ENCODE results near the gene TRIO.

Gene TRIO

DNA sequence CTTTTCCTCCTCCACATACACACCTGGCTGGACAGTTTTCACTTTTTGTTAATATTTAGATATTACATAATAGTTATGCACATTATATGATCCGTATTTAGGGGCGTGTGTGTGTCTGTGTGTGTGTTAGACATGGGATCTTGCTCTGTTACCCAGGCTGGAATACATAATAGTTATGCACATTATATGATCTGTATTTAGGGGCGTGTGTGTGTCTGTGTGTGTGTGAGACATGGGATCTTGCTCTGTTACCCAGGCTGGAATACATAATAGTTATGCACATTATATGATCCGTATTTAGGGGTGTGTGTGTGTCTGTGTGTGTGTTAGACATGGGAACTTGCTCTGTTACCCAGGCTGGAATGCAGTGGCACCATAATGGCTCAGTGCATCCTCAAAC lies 239.5 kb downstream of the TRIO start:
- Histone ChIP-seq H3K27me3 (ENCODE audit: control insufficient read depth, low read length) (no peaks in the 10 kb centered on the region), H3K4me2 (ENCODE audit: low read length) (no peak overlapping the region), H3K4me3 (ENCODE audit: low read length) (no peak overlapping the region), H3K4me1 (ENCODE audit: control insufficient read depth, low read length) (no peaks in the 10 kb centered on the region), H3K27ac (ENCODE audit: low read depth, low read length) (no peak overlapping the region), H3K79me2 (ENCODE audit: control insufficient read depth, low read length) (no peaks in the 10 kb centered on the region), H3K9me3 (ENCODE audit: control insufficient read depth, insufficient read depth, low read length) (no peaks in the 10 kb centered on the region), H3K9me2 (replicated peaks; ENCODE audit: control insufficient read depth, low read length) (no peaks in the 10 kb centered on the region), H4K20me1 (ENCODE audit: control insufficient read depth, insufficient read depth, low read depth, low read length) (no peaks in the 10 kb centered on the region), H3F3A (ENCODE audit: control insufficient read depth, insufficient read depth) (no peaks in the 10 kb centered on the region; the same call in 1 of the 2 replicates), H3K36me3 (ENCODE audit: control insufficient read depth, low read length) (peaks cover 25% of the 10 kb centered on the region)
- TF ChIP-seq CTCF (IDR thresholded peaks at IDR 0.05; ENCODE audit: low read depth, low read length, poor library complexity, severe bottlenecking): no peak
- TF ChIP-seq EZH2phosphoT487 (IDR thresholded peaks at IDR 0.05; ENCODE audit: borderline replicate concordance, low read length): no peak

DNA sequence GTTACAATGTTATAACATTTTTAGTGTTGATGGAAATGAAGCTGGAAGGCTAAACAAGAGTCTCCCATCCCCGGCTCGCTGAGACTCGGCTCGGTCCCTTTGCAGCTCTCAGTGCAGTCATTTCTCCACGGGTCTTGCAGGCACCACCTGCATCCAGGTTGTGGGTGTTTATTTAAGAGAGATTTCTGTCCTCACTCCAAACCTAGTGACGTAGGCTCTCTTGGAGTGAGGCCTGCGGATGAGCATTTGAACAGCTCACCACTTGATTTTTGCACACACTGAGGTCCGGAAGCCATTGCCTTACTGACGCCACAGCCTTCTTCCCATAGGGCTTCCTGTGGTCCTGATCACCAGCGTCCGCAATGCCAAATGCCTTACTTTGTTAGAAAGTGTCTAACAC lies 240.8 kb downstream of the TRIO start:
- Histone ChIP-seq H3K4me3 (ENCODE audit: low read length) (no peak overlapping the region), H3K9me3 (ENCODE audit: control insufficient read depth, insufficient read depth, low read length) (no peaks in the 10 kb centered on the region), H3K79me2 (ENCODE audit: control insufficient read depth, low read length) (no peaks in the 10 kb centered on the region), H3F3A (ENCODE audit: control insufficient read depth, insufficient read depth) (no peaks in the 10 kb centered on the region; the same call in 1 of the 2 replicates), H3K27me3 (ENCODE audit: control insufficient read depth, low read length) (no peaks in the 10 kb centered on the region), H3K36me3 (ENCODE audit: control insufficient read depth, low read length) (peaks cover 23% of the 10 kb centered on the region), H3K4me2 (ENCODE audit: low read length) (no peak overlapping the region), H3K9me2 (replicated peaks; ENCODE audit: control insufficient read depth, low read length) (no peaks in the 10 kb centered on the region), H3K4me1 (ENCODE audit: control insufficient read depth, low read length) (no peaks in the 10 kb centered on the region), H3K27ac (ENCODE audit: low read depth, low read length) (no peak overlapping the region), H4K20me1 (ENCODE audit: control insufficient read depth, insufficient read depth, low read depth, low read length) (no peaks in the 10 kb centered on the region)
- TF ChIP-seq CTCF (IDR thresholded peaks at IDR 0.05; ENCODE audit: low read depth, low read length, poor library complexity, severe bottlenecking): no peak
- TF ChIP-seq EZH2phosphoT487 (IDR thresholded peaks at IDR 0.05; ENCODE audit: borderline replicate concordance, low read length): no peak

DNA sequence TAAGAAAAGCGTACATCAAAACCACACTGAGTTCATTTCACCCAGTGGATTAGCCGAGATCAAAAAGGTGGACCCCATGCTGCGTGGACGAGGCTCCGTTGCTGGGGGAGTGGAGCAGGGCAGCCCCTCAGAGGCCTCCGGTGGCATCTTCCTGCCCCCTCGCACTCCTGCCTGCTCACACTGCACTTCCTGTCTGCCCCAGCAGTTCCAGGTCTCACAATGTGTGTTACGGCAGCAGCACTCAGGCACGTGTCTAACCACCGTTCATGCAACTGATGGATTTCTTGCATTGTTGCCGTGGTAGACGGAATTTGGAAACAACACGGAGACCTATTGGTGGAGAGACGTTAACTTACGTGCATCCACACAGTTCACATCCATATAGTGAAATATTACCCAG lies 241.9 kb downstream of the TRIO start:
- TF ChIP-seq EZH2phosphoT487 (IDR thresholded peaks at IDR 0.05; ENCODE audit: borderline replicate concordance, low read length) (no peak), CTCF (IDR thresholded peaks at IDR 0.05; ENCODE audit: low read depth, low read length, poor library complexity, severe bottlenecking) (no peak)
- Histone ChIP-seq H3K27ac (ENCODE audit: low read depth, low read length) (no peak overlapping the region), H3K4me2 (ENCODE audit: low read length) (no peak overlapping the region), H3K4me1 (ENCODE audit: control insufficient read depth, low read length) (no peaks in the 10 kb centered on the region), H3F3A (ENCODE audit: control insufficient read depth, insufficient read depth) (no peaks in the 10 kb centered on the region; the same call in 1 of the 2 replicates), H3K36me3 (ENCODE audit: control insufficient read depth, low read length) (peaks cover 29% of the 10 kb centered on the region), H3K9me2 (replicated peaks; ENCODE audit: control insufficient read depth, low read length) (no peaks in the 10 kb centered on the region), H4K20me1 (ENCODE audit: control insufficient read depth, insufficient read depth, low read depth, low read length) (no peaks in the 10 kb centered on the region), H3K4me3 (ENCODE audit: low read length) (no peak overlapping the region), H3K27me3 (ENCODE audit: control insufficient read depth, low read length) (no peaks in the 10 kb centered on the region), H3K79me2 (ENCODE audit: control insufficient read depth, low read length) (no peaks in the 10 kb centered on the region), H3K9me3 (ENCODE audit: control insufficient read depth, insufficient read depth, low read length) (no peaks in the 10 kb centered on the region)
